H9 (cell line): Measurements from ENCODE around the gene RPS24. TPM values are rescaled to one million over a fixed set of nuclear protein-coding genes. Genes with fewer than 3 reads are reported as not detected.

Experiments used
- DNase-seq: peaks from one replicate; pipeline ENCODE4 v3.0.0-alpha.2; 2017
- H2AFZ ChIP-seq: one replicate; pipeline ENCODE4 v1.6.1; 2013; ENCODE audit warnings: mild to moderate bottlenecking, low read length, control low read depth, moderate library complexity
- H2AK5ac ChIP-seq: 2 replicates; pipeline ENCODE4 v1.6.1; 2013; ENCODE audit warnings: low read length, control low read depth, mixed read lengths; ENCODE audit not compliant: insufficient read length
- H2BK120ac ChIP-seq: one replicate; pipeline ENCODE4 v1.6.1; 2013; ENCODE audit warnings: low read depth, mild to moderate bottlenecking, low read length, control low read depth, inconsistent platforms; ENCODE audit not compliant: poor library complexity, severe bottlenecking
- H2BK12ac ChIP-seq: 2 replicates; pipeline ENCODE4 v1.6.1; 2013; ENCODE audit warnings: low read length, control low read depth, mixed read lengths, low read depth; ENCODE audit not compliant: insufficient read length
- H2BK15ac ChIP-seq: 2 replicates; pipeline ENCODE4 v1.6.1; 2013; ENCODE audit warnings: low read depth, low read length, control low read depth
- H2BK20ac ChIP-seq: one replicate; pipeline ENCODE4 v1.6.1; 2013; ENCODE audit warnings: low read depth, mild to moderate bottlenecking, low read length, control low read depth, inconsistent platforms; ENCODE audit not compliant: poor library complexity, severe bottlenecking
- H2BK5ac ChIP-seq: 2 replicates; pipeline ENCODE4 v1.6.1; 2013; ENCODE audit warnings: low read length, control low read depth, mixed read lengths; ENCODE audit not compliant: insufficient read length
- H3K14ac ChIP-seq: 2 replicates; pipeline ENCODE4 v1.6.1; 2013; ENCODE audit warnings: low read length, control low read depth; ENCODE audit not compliant: insufficient read depth
- H3K18ac ChIP-seq: 2 replicates; pipeline ENCODE4 v1.6.1; 2013; ENCODE audit warnings: low read depth, mild to moderate bottlenecking, mixed read lengths, low read length, control low read depth; ENCODE audit not compliant: insufficient read length
- H3K23ac ChIP-seq: 2 replicates; pipeline ENCODE4 v1.6.1; 2013; ENCODE audit warnings: low read length, control low read depth, mixed read lengths, low read depth; ENCODE audit not compliant: insufficient read length
- H3K23me2 ChIP-seq: 2 replicates; pipeline ENCODE4 v1.6.1; 2013; ENCODE audit warnings: low read depth, mild to moderate bottlenecking, mixed read lengths, low read length, control low read depth; ENCODE audit not compliant: insufficient read length, poor library complexity, severe bottlenecking
- H3K27ac ChIP-seq: 2 replicates; pipeline ENCODE4 v1.5.1; 2013; ENCODE audit warnings: low read length, control low read depth, mixed read lengths, low read depth; ENCODE audit not compliant: insufficient read length
- H3K27me3 ChIP-seq: 2 replicates; pipeline ENCODE4 v1.6.1; 2013; ENCODE audit warnings: low read length, control low read depth, inconsistent platforms; ENCODE audit not compliant: insufficient read depth
- H3K4ac ChIP-seq: 2 replicates; pipeline ENCODE4 v1.6.1; 2013; ENCODE audit warnings: low read depth, mild to moderate bottlenecking, control low read depth, inconsistent platforms, low read length, moderate library complexity
- H3K4me1 ChIP-seq: 2 replicates; pipeline ENCODE4 v1.6.1; 2013; ENCODE audit warnings: low read length, control low read depth, inconsistent platforms; ENCODE audit not compliant: insufficient read depth
- H3K4me2 ChIP-seq: 2 replicates; pipeline ENCODE4 v1.6.1; 2013; ENCODE audit warnings: low read length, control low read depth, mixed read lengths; ENCODE audit not compliant: insufficient read length, insufficient read depth
- H3K56ac ChIP-seq: 2 replicates; pipeline ENCODE4 v1.6.1; 2013; ENCODE audit warnings: low read depth, mild to moderate bottlenecking, mixed read lengths, low read length, control low read depth; ENCODE audit not compliant: insufficient read length
- H3K79me1 ChIP-seq: 2 replicates; pipeline ENCODE4 v1.6.1; 2013; ENCODE audit warnings: low read depth, mild to moderate bottlenecking, moderate library complexity, low read length, control low read depth, inconsistent platforms; ENCODE audit not compliant: insufficient read depth, poor library complexity, severe bottlenecking
- H3K79me2 ChIP-seq: 2 replicates; pipeline ENCODE4 v1.6.1; 2013; ENCODE audit warnings: low read length, control low read depth, inconsistent platforms; ENCODE audit not compliant: insufficient read depth
- H3K9ac ChIP-seq: 2 replicates; pipeline ENCODE4 v1.6.1; 2013; ENCODE audit warnings: low read length, control low read depth, mixed read lengths; ENCODE audit not compliant: insufficient read length; ENCODE audit errors: extremely low read depth
- H3K9me3 ChIP-seq: one replicate; pipeline ENCODE4 v1.6.1; 2013; ENCODE audit warnings: low read depth, low read length, inconsistent platforms; ENCODE audit not compliant: control insufficient read depth
- H3T11ph ChIP-seq: one replicate; pipeline ENCODE4 v1.6.1; 2013; ENCODE audit warnings: mild to moderate bottlenecking, low read length, control low read depth, inconsistent platforms
- H4K20me1 ChIP-seq: one replicate; pipeline ENCODE4 v1.6.1; 2013; ENCODE audit not compliant: control insufficient read depth, insufficient read length, insufficient read depth
- H4K5ac ChIP-seq: 2 replicates; pipeline ENCODE4 v1.6.1; 2013; ENCODE audit warnings: low read depth, mild to moderate bottlenecking, mixed read lengths, low read length, control low read depth; ENCODE audit not compliant: insufficient read length
- H4K8ac ChIP-seq: replicated peaks from 2 replicates; pipeline ENCODE4 v1.6.1; 2013; ENCODE audit warnings: low read length, control low read depth, mixed read lengths, low read depth; ENCODE audit not compliant: insufficient read length
- H4K91ac ChIP-seq: 2 replicates; pipeline ENCODE4 v1.6.1; 2013; ENCODE audit warnings: low read depth, mild to moderate bottlenecking, moderate library complexity, mixed read lengths, low read length, control low read depth; ENCODE audit not compliant: insufficient read length
- H3K27ac Mint-ChIP-seq, 3 experiments: 2 replicates in 2 of 3; 3 replicates in 1 of 3; pipeline ENCODE4 v1.8.0; 2020 to 2021; ENCODE audit warnings: mixed read lengths in 3 of 3, mild to moderate bottlenecking in 1 of 3, moderate library complexity in 1 of 3
- H3K27me3 Mint-ChIP-seq: 2 replicates; pipeline ENCODE4 v1.8.0; 2021; ENCODE audit warnings: low read depth, mild to moderate bottlenecking, moderate library complexity, mixed read lengths
- H3K36me3 Mint-ChIP-seq, 3 experiments: 2 replicates in 2 of 3; 3 replicates in 1 of 3; pipeline ENCODE4 v1.8.0; 2020 to 2021; ENCODE audit warnings: low read depth in 3 of 3, mixed read lengths in 3 of 3; ENCODE audit not compliant: insufficient read depth in 1 of 3
- H3K4me1 Mint-ChIP-seq, 2 experiments: 2 replicates each; pipeline ENCODE4 v1.8.0; 2020; ENCODE audit warnings: mixed read lengths in 2 of 2
- H3K4me3 Mint-ChIP-seq, 2 experiments: 2 replicates in 1 of 2; 3 replicates in 1 of 2; pipeline ENCODE4 v1.8.0; 2020 to 2021; ENCODE audit warnings: mild to moderate bottlenecking in 2 of 2, mixed read lengths in 2 of 2, moderate library complexity in 1 of 2
- H3K9me3 Mint-ChIP-seq, 2 experiments: 2 replicates in 1 of 2; 3 replicates in 1 of 2; pipeline ENCODE4 v1.8.0; 2020; ENCODE audit warnings: mild to moderate bottlenecking in 2 of 2, mixed read lengths in 2 of 2, moderate library complexity in 1 of 2
- WGBS: extraction: QIAGEN DNeasy Blood & Tissue Kit; methylation state at CpG from one replicate; pipeline ENCODE4 v1.1.7; 2013; ENCODE audit warnings: missing lambda C conversion rate, low lambda C conversion rate, mixed read lengths; ENCODE audit not compliant: insufficient read length; ENCODE audit errors: extremely low coverage; 5-methylcytosine and 5-hydroxymethylcytosine counted together
- total RNA-seq: library from RNA; stranded (reverse); gene quantifications from 2 replicates; pipeline ENCODE4 v1.2.1, GENCODE V29; 2021
- TF ChIP-seq, protein P1 (sequence below): fragments of 200-600 bp; sonication (generic); conservative IDR thresholded peaks from 3 replicates; pipeline ENCODE4 v1.8.0; 2021; ENCODE audit warnings: antibody characterized with exemption, mild to moderate bottlenecking

RPS24 gene
- total RNA-seq, 1 experiment from 2014 or later, result 1,966 TPM

- H2AFZ ChIP-seq, result no peak overlapping the region
- no peak overlapping the region for H2BK12ac ChIP-seq
- no peak for DNase-seq
- TF ChIP-seq, protein P1, sequence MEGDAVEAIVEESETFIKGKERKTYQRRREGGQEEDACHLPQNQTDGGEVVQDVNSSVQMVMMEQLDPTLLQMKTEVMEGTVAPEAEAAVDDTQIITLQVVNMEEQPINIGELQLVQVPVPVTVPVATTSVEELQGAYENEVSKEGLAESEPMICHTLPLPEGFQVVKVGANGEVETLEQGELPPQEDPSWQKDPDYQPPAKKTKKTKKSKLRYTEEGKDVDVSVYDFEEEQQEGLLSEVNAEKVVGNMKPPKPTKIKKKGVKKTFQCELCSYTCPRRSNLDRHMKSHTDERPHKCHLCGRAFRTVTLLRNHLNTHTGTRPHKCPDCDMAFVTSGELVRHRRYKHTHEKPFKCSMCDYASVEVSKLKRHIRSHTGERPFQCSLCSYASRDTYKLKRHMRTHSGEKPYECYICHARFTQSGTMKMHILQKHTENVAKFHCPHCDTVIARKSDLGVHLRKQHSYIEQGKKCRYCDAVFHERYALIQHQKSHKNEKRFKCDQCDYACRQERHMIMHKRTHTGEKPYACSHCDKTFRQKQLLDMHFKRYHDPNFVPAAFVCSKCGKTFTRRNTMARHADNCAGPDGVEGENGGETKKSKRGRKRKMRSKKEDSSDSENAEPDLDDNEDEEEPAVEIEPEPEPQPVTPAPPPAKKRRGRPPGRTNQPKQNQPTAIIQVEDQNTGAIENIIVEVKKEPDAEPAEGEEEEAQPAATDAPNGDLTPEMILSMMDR, result no peak
- H3K9ac ChIP-seq, result no peak overlapping the region
- Mint-ChIP-seq H3K9me3 (no peaks in the 10 kb centered on the region), H3K27me3 (no peaks in the 10 kb centered on the region), H3K4me3 (no peak overlapping the region), H3K27ac (no peak overlapping the region), H3K4me1 (no peaks in the 10 kb centered on the region), H3K36me3 (peaks cover 32 to 92% (median 67%) of the 10 kb centered on the region in 3 experiments; a peak in 6 of 7 replicates)
- no peak overlapping the region for H2BK15ac ChIP-seq
- no peak overlapping the region for H3K56ac ChIP-seq
- H3K27ac ChIP-seq, result no peak overlapping the region
- no peak overlapping the region for H3K23ac ChIP-seq
- no peak overlapping the region for H3K18ac ChIP-seq
- H3K79me2 ChIP-seq, result no peaks in the 10 kb centered on the region
- H3K79me1 ChIP-seq, result no peaks in the 10 kb centered on the region
- H4K5ac ChIP-seq, result no peak overlapping the region
- no peak overlapping the region for H3K4me2 ChIP-seq
- no peak overlapping the region for H4K8ac ChIP-seq
- H3K23me2 ChIP-seq, result no peaks in the 10 kb centered on the region
- H3K9me3 ChIP-seq, result no peaks in the 10 kb centered on the region
- H4K20me1 ChIP-seq, result no peaks in the 10 kb centered on the region
- H3K4ac ChIP-seq, result no peak overlapping the region
- no peak overlapping the region for H2AK5ac ChIP-seq
- H3K14ac ChIP-seq, result no peak overlapping the region
- no peak overlapping the region for H3T11ph ChIP-seq
- WGBS, result no CpG with 5 or more reads among the region's 4 CpGs
- no peak overlapping the region for H2BK20ac ChIP-seq
- H2BK120ac ChIP-seq, result no peak overlapping the region
- no peak overlapping the region for H4K91ac ChIP-seq
- H3K27me3 ChIP-seq, result no peaks in the 10 kb centered on the region
- no peak overlapping the region for H2BK5ac ChIP-seq
- no peaks in the 10 kb centered on the region for H3K4me1 ChIP-seq
Measured at GRCh38 chr10:78011065-78011464, 22.6 kb upstream of the RPS24 start.
